ENCODE data around the gene FAT1.

Gene FAT1

GRCh38 chr4:186563761-186564160, 159.9 kb downstream of the FAT1 start:
- no peak for DNase-seq (ENCODE audit: low read depth, low spot score)

GRCh38 chr4:186561748-186562147, 161.9 kb downstream of the FAT1 start:
- DNase-seq (ENCODE audit: low read depth, low spot score) = no peak

GRCh38 chr4:186560647-186561046, 163.0 kb downstream of the FAT1 start:
- DNase-seq (ENCODE audit: low read depth, low spot score) = no peak

- DNase-seq (ENCODE audit: low read depth, low spot score) = no peak
Observed at GRCh38 chr4:186557486-186557885, 166.2 kb downstream of the FAT1 start.

- no peak for DNase-seq (ENCODE audit: low read depth, low spot score)
Observed at GRCh38 chr4:186557061-186557460, 166.6 kb downstream of the FAT1 start.

- DNase-seq (ENCODE audit: low read depth, low spot score) = no peak
Observed at GRCh38 chr4:186554914-186555827, 168.5 kb downstream of the FAT1 start, which contains the start of gene MTNR1A. Gene MTNR1A (minus strand): TSS chr4:186555567. CDS start chr4:186555365, 202 bp downstream.

- DNase-seq (ENCODE audit: low read depth, low spot score) = no peak
Observed at GRCh38 chr4:186554539-186554913, 169.1 kb downstream of the FAT1 start.

- no peak for DNase-seq (ENCODE audit: low read depth, low spot score)
Observed at GRCh38 chr4:186553717-186554116, 169.9 kb downstream of the FAT1 start.

- DNase-seq (ENCODE audit: low read depth, low spot score) = no peak
Observed at GRCh38 chr4:186551849-186552248, 171.8 kb downstream of the FAT1 start.

- DNase-seq (ENCODE audit: low read depth, low spot score) = no peak
Observed at GRCh38 chr4:186545436-186545835, 178.2 kb downstream of the FAT1 start.

- no peak for DNase-seq (ENCODE audit: low read depth, low spot score)
Observed at GRCh38 chr4:186543206-186543605, 180.4 kb downstream of the FAT1 start.

- DNase-seq (ENCODE audit: low read depth, low spot score) = no peak
Observed at GRCh38 chr4:186541801-186542200, 181.9 kb downstream of the FAT1 start.

- DNase-seq (ENCODE audit: low read depth, low spot score) = no peak
Observed at GRCh38 chr4:186537843-186538521, 185.7 kb downstream of the FAT1 start.
